Pancreas (tissue), 10 donors: ENCODE measurements around the gene DYNLL1. TPM values are rescaled to one million over a fixed set of nuclear protein-coding genes. Genes with fewer than 3 reads are reported as not detected.

Experiments used
- ATAC-seq, 4 donors: fragments of 200-7000 bp; cut with Tn5 transposase; one replicate each; pipeline versions ENCODE4 v1.8.0 to v1.9.1; 2020; ENCODE audit warnings: mild to moderate bottlenecking in 4 of 4, moderate library complexity in 4 of 4
- DNase-seq, 6 donors: peaks; one replicate each; pipeline ENCODE4 v3.0.0-alpha.2; 2020
- FAIRE-seq: peaks from 2 replicates; lab custom pipeline; 2012; peaks lifted over from hg19 to GRCh38; lab: Jason Lieb, UNC
- H3K27ac ChIP-seq, 4 donors: fragments of 200-600 bp; sonication (generic); 1 replicate in 3 of 4; 2 replicates in 1 of 4; pipeline versions ENCODE4 v1.5.0 to v1.8.0; 2020
- H3K27me3 ChIP-seq, 4 donors: fragments of 200-600 bp; one replicate each; pipeline ENCODE4 v1.8.0; 2021
- H3K36me3 ChIP-seq, 3 donors: fragments of 200-600 bp; sonication (generic) in 1 of 3; one replicate each; pipeline versions ENCODE4 v1.5.0 to v1.8.0; 2020 to 2021
- H3K4me1 ChIP-seq, 3 donors: fragments of 200-600 bp; one replicate each; pipeline ENCODE4 v1.8.0; 2021
- H3K4me3 ChIP-seq, 4 donors: fragments of 200-600 bp; sonication (generic) in 2 of 4; one replicate each; pipeline versions ENCODE4 v1.5.0 to v1.8.0; 2020 to 2021
- H3K9me3 ChIP-seq, 4 donors: fragments of 200-600 bp; one replicate each; pipeline ENCODE4 v1.8.0; 2021
- CTCF ChIP-seq, 4 donors: fragments of 200-600 bp; sonication (generic) in 3 of 4; IDR thresholded peaks; one replicate each; pipeline versions ENCODE4 v1.5.0 to v1.8.0; 2021; ENCODE audit warnings: antibody characterized with exemption in 4 of 4
- WGBS, 2 donors: extraction: QIAGEN DNeasy Blood & Tissue Kit; methylation state at CpG; one replicate each; pipeline ENCODE4 v1.1.7; 2013; 5-methylcytosine and 5-hydroxymethylcytosine counted together
- intact Hi-C, 3 donors: fragments of 100-400 bp; cut with DNase I; formaldehyde crosslinking; loops; one replicate each; pipeline versions ENCODE4 v1.11.1 to v1.14.2; 2022
- polyA plus RNA-seq, 2 donors: library from polyadenylated mRNA; stranded (reverse); fragments of 200-250 nt; gene quantifications; one replicate each; pipeline ENCODE4 v1.2.3, GENCODE V29; 2013
- total RNA-seq, 6 donors: library from RNA; stranded (reverse); fragmentation: NEBNext Ultra II Directional in 4 of 6; extraction: Animal tissue kit (Norgen Biotek cat#: 25700) in 4 of 6; gene quantifications; one replicate each; pipeline versions ENCODE4 v1.2.1 to v1.2.4, GENCODE V29; 2021 to 2023
- donor health status: healthy with polysubstance abuse.
- donor health status: DM: no; HTN: no; CAD: no; lungs with moderate emphysema.
- donor health status: DM: no; HTN: no; CAD: no.
- donor health status: control.
- donor health status: control.
- donor health status: Bipolar disorder and iron deficiency.
- donor health status: DM: yes; HTN: yes; CAD: no.
- donor health status: DM: no; HTN: no; CAD: no.
- donor health status: DM: no; HTN: no; CAD: no.
- donor health status: DM: yes; HTN: yes; CAD: no.

The DYNLL1 gene
- total and polyA plus RNA-seq, 8 donors, result 57.7 to 249 (median 102) TPM

GRCh38 chr12:120488057-120488640, 7.8 kb upstream of the DYNLL1 start:
- peaks cover 0 to 12% (median 3%) of the 10 kb centered on the region in 3 donors for H3K4me1 ChIP-seq
- ATAC-seq (peak in 3 of 4 donors; percentile 22 to 56 (median 34)), FAIRE-seq (no peak), DNase-seq (peak in 1 of 6 donors; percentile 8)
- peak overlapping the region; percentile 20 to 85 (median 33) for H3K27ac ChIP-seq
- H3K27me3 ChIP-seq, result no peaks in the 10 kb centered on the region
- TF ChIP-seq CTCF (IDR thresholded peaks at IDR 0.05), result no peak
- no peak overlapping the region for H3K4me3 ChIP-seq
- intact Hi-C loops, result no loop called here
- WGBS, 2 donors, result 58 to 64% methylated on average over 5 of the region's 5 CpGs
- no peaks in the 10 kb centered on the region for H3K9me3 ChIP-seq
- H3K36me3 ChIP-seq, result no peaks in the 10 kb centered on the region

- intact Hi-C loops, result no loop called here
- no peaks in the 10 kb centered on the region for H3K9me3 ChIP-seq
- 97% methylated on average over 4 of the region's 4 CpGs for WGBS, 2 donors
- FAIRE-seq (no peak), ATAC-seq (no peak), DNase-seq (no peak)
- H3K4me3 ChIP-seq, result no peak overlapping the region
- no peak overlapping the region for H3K27ac ChIP-seq
- peaks cover 0 to 12% (median 3%) of the 10 kb centered on the region in 3 donors for H3K4me1 ChIP-seq
- no peaks in the 10 kb centered on the region for H3K27me3 ChIP-seq
- no peaks in the 10 kb centered on the region for H3K36me3 ChIP-seq
- no peak for TF ChIP-seq CTCF (IDR thresholded peaks at IDR 0.05)
Observed at GRCh38 chr12:120489018-120489417, 6.9 kb upstream of the DYNLL1 start.

GRCh38 chr12:120490325-120490724, 5.6 kb upstream of the DYNLL1 start:
- H3K9me3 ChIP-seq, result no peaks in the 10 kb centered on the region
- H3K4me1 ChIP-seq, result peaks cover 3 to 12% (median 6%) of the 10 kb centered on the region in 3 donors
- WGBS, 2 donors, result 90 to 91% methylated on average over 5 of the region's 5 CpGs
- DNase-seq (no peak), FAIRE-seq (no peak), ATAC-seq (no peak)
- no peak overlapping the region for H3K4me3 ChIP-seq
- H3K27me3 ChIP-seq, result no peaks in the 10 kb centered on the region
- intact Hi-C loops, result no loop called here
- no peak for TF ChIP-seq CTCF (IDR thresholded peaks at IDR 0.05)
- peak overlapping the region in 1 of 4 donors; percentile 10 for H3K27ac ChIP-seq
- no peaks in the 10 kb centered on the region for H3K36me3 ChIP-seq

GRCh38 chr12:120490833-120491512, 4.9 kb upstream of the DYNLL1 start:
- DNase-seq (peak; percentile 32 to 80 (median 51)), ATAC-seq (peak in 3 of 4 donors; percentile 23 to 51 (median 24)), FAIRE-seq (no peak)
- H3K36me3 ChIP-seq, result no peaks in the 10 kb centered on the region
- H3K4me3 ChIP-seq, result no peak overlapping the region
- H3K27ac ChIP-seq, result peak overlapping the region in 2 of 4 donors; percentile 5 to 23
- no peaks in the 10 kb centered on the region for H3K27me3 ChIP-seq
- intact Hi-C loops, result no loop called here
- peaks cover 3 to 12% (median 6%) of the 10 kb centered on the region in 3 donors for H3K4me1 ChIP-seq
- TF ChIP-seq CTCF (IDR thresholded peaks at IDR 0.05), result no peak
- WGBS, 2 donors, result 44 to 56% methylated on average over 2 of the region's 2 CpGs
- no peaks in the 10 kb centered on the region for H3K9me3 ChIP-seq
